ENCODE data around the gene ITGB6.

- no peak for TF ChIP-seq POLR2AphosphoS5 (IDR thresholded peaks at IDR 0.05)
- no peak for TF ChIP-seq EP300 (IDR thresholded peaks at IDR 0.05)
- no peak for TF ChIP-seq CTCF (IDR thresholded peaks at IDR 0.05)
These were observed 121.9 kb downstream of the ITGB6 start for GRCh38 chr2:160077912-160078810.

All from stomach (tissue), 4 donors.